RWPE1 (cell line): ENCODE data around the gene PFDN4.

Source experiments
- CTCF ChIA-PET: fragments of 350-600 bp; sonication (Branson Sonifier 250); formaldehyde crosslinking; extraction: SDS; loops from one replicate; lab custom pipeline; 2021; lab: Yijun Ruan, JAX
- POLR2A ChIA-PET: fragments of 400-600 bp; formaldehyde crosslinking; extraction: SDS; loops from one replicate; lab custom pipeline; 2020; ENCODE audit warnings: antibody characterized with exemption; ENCODE audit not compliant: low non-redundant PET; lab: Yijun Ruan, JAX
- DNase-seq: peaks from one replicate; pipeline ENCODE4 v3.0.0; 2012; ENCODE audit warnings: low spot score
- H3K27ac ChIP-seq: fragments of 450-650 bp; 2 replicates; pipeline ENCODE4 v1.5.1; 2017
- TF ChIP-seq, protein P1 (sequence below): fragments of 450-650 bp; conservative IDR thresholded peaks from 2 replicates; pipeline ENCODE4 v1.5.1; 2017; ENCODE audit warnings: low read depth, mild to moderate bottlenecking

PFDN4 gene

DNA sequence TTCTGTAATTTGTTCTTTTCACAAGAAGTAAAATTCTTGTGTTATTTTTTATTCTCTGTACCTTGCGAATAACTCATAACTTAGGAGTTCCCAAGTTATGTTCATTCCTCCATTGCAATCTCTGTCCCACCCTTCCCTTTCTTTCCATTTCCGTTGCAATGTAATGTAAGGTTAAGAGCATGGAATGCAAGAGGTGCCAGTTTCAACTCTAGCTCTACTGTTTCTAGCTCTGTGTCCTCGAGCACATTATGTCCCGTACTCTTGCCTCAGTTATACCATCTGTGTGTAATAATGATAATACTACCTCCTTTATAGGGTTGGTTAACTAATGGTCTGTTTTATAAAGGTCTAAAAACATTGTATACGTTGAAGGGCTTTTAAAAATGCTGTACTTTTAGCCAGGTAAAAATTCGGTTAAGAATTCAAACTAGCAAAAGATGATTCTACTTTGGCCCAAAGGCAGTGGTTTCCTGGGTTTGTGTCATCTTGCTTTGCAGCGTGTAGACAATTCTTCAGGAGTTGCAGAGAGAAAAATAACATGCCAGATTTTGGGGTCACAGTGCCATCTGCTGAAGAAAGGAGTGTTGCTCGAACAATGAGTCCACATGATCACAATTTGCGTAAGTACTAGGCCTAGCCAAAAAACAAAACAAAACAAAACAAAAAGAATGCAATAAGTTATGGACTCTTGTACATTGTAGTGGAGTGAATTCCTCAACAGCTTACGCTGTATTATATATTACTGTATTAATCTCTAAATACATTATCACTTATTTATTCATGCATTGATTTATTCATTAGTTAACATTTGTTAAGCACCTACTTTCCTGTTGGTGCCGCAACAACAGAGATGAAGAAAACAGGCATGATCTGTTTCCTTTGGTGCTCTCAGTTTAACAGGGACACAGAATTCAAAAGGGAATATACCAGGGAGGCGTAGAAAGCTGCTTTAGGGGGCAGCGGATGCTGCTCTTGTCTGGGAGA, 10.0 kb upstream of the PFDN4 start:
- peak; percentile 78 for DNase-seq
- no peak overlapping the region for H3K27ac ChIP-seq
- CTCF ChIA-PET, result interaction anchor here (0.5 to 6.1 kb wide), 13 partner anchors 10 to 448 kb away, joined by 3 to 126 read pairs (median 4); partner anchors contain the start of gene PFDN4
- TF ChIP-seq, protein P1, sequence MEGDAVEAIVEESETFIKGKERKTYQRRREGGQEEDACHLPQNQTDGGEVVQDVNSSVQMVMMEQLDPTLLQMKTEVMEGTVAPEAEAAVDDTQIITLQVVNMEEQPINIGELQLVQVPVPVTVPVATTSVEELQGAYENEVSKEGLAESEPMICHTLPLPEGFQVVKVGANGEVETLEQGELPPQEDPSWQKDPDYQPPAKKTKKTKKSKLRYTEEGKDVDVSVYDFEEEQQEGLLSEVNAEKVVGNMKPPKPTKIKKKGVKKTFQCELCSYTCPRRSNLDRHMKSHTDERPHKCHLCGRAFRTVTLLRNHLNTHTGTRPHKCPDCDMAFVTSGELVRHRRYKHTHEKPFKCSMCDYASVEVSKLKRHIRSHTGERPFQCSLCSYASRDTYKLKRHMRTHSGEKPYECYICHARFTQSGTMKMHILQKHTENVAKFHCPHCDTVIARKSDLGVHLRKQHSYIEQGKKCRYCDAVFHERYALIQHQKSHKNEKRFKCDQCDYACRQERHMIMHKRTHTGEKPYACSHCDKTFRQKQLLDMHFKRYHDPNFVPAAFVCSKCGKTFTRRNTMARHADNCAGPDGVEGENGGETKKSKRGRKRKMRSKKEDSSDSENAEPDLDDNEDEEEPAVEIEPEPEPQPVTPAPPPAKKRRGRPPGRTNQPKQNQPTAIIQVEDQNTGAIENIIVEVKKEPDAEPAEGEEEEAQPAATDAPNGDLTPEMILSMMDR, result peak; percentile 92
- POLR2A ChIA-PET, result no interaction called here

GRCh38 chr20:54199283-54199682, 8.6 kb upstream of the PFDN4 start:
- no peak for DNase-seq
- ChIA-PET POLR2A (no interaction called here), CTCF (interaction anchor here (0.6 to 6.1 kb wide), 21 partner anchors 9 to 822 kb away, joined by 3 to 126 read pairs (median 4); partner anchors contain the start of gene PFDN4)
- H3K27ac ChIP-seq, result no peak overlapping the region
- TF ChIP-seq, protein P1, result no peak

- ChIA-PET POLR2A (no interaction called here), CTCF (interaction anchor here (0.6 to 6.1 kb wide), 34 partner anchors 9 to 1842 kb away, joined by 3 to 126 read pairs (median 3); partner anchors contain the start of genes CYP24A1 and PFDN4)
- TF ChIP-seq, protein P1, result peak; percentile 100
- H3K27ac ChIP-seq, result no peak overlapping the region
- peak; percentile 84 for DNase-seq
These were observed 8.1 kb upstream of the PFDN4 start for GRCh38 chr20:54199721-54200176.

DNA sequence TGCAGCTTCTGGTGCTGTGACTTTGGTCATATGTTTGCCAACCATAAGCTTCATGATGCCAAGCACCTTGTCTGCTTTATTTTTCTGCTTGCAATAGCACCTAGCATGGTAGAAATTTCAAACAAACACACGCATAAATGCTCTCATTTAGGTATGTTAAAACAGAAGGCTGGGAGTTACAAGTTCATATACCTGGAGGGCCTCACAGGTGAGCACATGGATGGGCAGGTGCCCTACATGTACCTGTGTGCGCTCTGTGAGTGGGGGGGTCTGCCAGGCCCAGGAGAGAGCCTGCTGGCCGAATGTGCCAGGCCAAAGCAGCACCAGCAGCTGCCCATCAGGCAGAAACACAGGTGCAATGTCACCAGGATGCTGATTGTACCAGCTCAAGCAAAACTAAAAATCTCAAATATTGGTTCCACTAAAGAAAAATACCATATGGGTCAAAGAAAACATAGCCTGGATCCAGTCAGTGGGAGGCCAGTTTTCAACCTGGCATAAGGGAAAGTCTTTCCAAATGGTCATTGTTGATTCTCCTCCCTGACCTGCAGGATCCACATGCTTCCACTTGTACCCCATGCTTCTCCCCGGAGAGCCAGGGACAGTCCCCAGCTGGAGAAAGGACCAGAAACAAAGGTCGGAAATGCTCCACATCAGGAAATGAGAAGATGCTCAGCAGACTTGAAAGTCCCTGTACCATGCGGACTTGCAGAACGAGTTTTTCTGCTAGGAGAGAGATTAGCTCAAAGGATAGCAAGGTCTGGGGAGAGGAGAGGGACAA, 7.2 kb upstream of the PFDN4 start:
- no peak overlapping the region for H3K27ac ChIP-seq
- POLR2A ChIA-PET, result no interaction called here
- no peak for DNase-seq
- TF ChIP-seq, protein P1, result no peak
- CTCF ChIA-PET, result interaction anchor here (0.6 to 6.1 kb wide), 22 partner anchors 8 to 1947 kb away, joined by 3 to 126 read pairs (median 4); partner anchors contain the start of genes CYP24A1 and PFDN4

GRCh38 chr20:54201268-54201846, 6.5 kb upstream of the PFDN4 start:
- ChIA-PET CTCF (interaction anchor here (0.7 to 6.1 kb wide), 4 partner anchors 98 to 1948 kb away, joined by 3 to 126 read pairs (median 4); no protein-coding TSS in a partner anchor), POLR2A (no interaction called here)
- DNase-seq, result no peak
- TF ChIP-seq, protein P1, result no peak
- H3K27ac ChIP-seq, result no peak overlapping the region
